ENCODE data around the gene TMEM63C. TPM values are rescaled to one million over a fixed set of nuclear protein-coding genes. Genes with fewer than 3 reads are reported as not detected.

Gene TMEM63C
- total RNA-seq, 1 experiment from 2014 or later: 5.4 TPM

DNA sequence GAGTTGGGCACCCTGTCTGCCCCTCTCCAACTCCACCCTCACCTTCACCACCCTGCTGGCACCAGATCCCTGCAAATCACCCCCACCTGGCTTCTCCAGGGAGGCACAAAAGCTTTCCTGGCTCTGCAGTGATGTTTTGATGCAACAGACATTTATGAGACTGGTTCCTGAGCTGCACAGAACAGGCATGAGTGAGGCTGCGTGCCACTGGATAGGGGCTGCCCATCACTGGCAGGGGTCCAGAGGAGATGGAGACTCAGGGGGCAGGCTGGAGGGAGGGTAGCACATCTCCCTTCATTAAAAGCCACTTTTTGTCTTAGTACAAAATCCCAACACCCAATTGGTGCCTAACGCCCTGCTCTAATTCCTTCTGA, 22.7 kb upstream of the TMEM63C start:
- H3F3A ChIP-seq (ENCODE audit: low read length, unreplicated experiment): no peaks in the 10 kb centered on the region
- H3K4me1 ChIP-seq (ENCODE audit: insufficient read depth, low read length): peaks cover 13% of the 10 kb centered on the region
- peak overlapping the region; percentile 80 for H2AFZ ChIP-seq (ENCODE audit: low read length)
- H3K9me2 ChIP-seq (replicated peaks; ENCODE audit: low read length): no peaks in the 10 kb centered on the region
- H3K9ac ChIP-seq (ENCODE audit: low read length): no peak overlapping the region
- DNase-seq (no peak), ATAC-seq (no peak)
- no TSS peak for BruUV-seq (replicated peaks)
- ChIA-PET CTCF (no interaction called here), POLR2A (ENCODE audit: unreplicated experiment) (no interaction called here)
- H3K4me3 ChIP-seq (ENCODE audit: low read length): no peak overlapping the region
- no peaks in the 10 kb centered on the region for H3K9me3 ChIP-seq (ENCODE audit: low read length)
- H3K36me3 ChIP-seq (ENCODE audit: low read depth, low read length): no peaks in the 10 kb centered on the region
- no peaks in the 10 kb centered on the region for H4K20me1 ChIP-seq (ENCODE audit: low read length)
- intact Hi-C loops (cut with micrococcal nuclease): no loop called here
- H3K4me2 ChIP-seq (ENCODE audit: low read length): no peak overlapping the region
- H3K27me3 ChIP-seq (ENCODE audit: low read length): peaks cover 27% of the 10 kb centered on the region
- no peaks in the 10 kb centered on the region for H3K79me2 ChIP-seq (ENCODE audit: low read length)
- TF ChIP-seq EZH2phosphoT487 (IDR thresholded peaks at IDR 0.05; ENCODE audit: borderline replicate concordance, low read length): no peak
- TF ChIP-seq, protein P1, sequence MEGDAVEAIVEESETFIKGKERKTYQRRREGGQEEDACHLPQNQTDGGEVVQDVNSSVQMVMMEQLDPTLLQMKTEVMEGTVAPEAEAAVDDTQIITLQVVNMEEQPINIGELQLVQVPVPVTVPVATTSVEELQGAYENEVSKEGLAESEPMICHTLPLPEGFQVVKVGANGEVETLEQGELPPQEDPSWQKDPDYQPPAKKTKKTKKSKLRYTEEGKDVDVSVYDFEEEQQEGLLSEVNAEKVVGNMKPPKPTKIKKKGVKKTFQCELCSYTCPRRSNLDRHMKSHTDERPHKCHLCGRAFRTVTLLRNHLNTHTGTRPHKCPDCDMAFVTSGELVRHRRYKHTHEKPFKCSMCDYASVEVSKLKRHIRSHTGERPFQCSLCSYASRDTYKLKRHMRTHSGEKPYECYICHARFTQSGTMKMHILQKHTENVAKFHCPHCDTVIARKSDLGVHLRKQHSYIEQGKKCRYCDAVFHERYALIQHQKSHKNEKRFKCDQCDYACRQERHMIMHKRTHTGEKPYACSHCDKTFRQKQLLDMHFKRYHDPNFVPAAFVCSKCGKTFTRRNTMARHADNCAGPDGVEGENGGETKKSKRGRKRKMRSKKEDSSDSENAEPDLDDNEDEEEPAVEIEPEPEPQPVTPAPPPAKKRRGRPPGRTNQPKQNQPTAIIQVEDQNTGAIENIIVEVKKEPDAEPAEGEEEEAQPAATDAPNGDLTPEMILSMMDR (conservative IDR thresholded peaks at IDR 0.05; ENCODE audit: low read depth, low read length): no peak
- TF ChIP-seq EZH2 (IDR thresholded peaks at IDR 0.05; ENCODE audit: low read length, unreplicated experiment): no peak
- H3K27ac ChIP-seq (ENCODE audit: low read length): no peak overlapping the region

DNA sequence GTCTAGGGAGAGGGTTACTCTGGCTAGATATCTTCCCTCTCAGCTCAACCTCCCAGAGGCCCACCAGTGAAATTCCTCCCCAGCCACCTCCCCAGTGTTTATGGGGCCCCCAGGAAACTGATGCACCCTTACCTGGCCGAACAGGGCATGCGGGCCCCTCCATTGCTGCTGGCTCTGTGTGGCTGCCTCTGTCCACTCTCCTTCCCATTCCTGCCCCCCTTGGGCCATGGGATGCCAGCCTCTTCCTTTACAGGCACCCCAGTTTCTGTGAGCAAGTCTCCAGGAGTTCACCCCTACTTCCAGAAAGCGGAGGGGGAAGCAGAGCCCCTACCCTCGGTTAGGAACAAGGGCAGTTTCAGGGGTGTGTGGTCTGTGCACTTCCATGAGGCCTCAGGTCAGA, 20.6 kb upstream of the TMEM63C start:
- no peak overlapping the region for H2AFZ ChIP-seq (ENCODE audit: low read length)
- ChIA-PET CTCF (no interaction called here), POLR2A (ENCODE audit: unreplicated experiment) (no interaction called here)
- H3K79me2 ChIP-seq (ENCODE audit: low read length): no peaks in the 10 kb centered on the region
- H4K20me1 ChIP-seq (ENCODE audit: low read length): no peaks in the 10 kb centered on the region
- no peak overlapping the region for H3K27ac ChIP-seq (ENCODE audit: low read length)
- BruUV-seq (replicated peaks): no TSS peak
- H3K4me1 ChIP-seq (ENCODE audit: insufficient read depth, low read length): peaks cover 13% of the 10 kb centered on the region
- no peaks in the 10 kb centered on the region for H3K9me3 ChIP-seq (ENCODE audit: low read length)
- H3K4me3 ChIP-seq (ENCODE audit: low read length): no peak overlapping the region
- H3F3A ChIP-seq (ENCODE audit: low read length, unreplicated experiment): no peaks in the 10 kb centered on the region
- H3K27me3 ChIP-seq (ENCODE audit: low read length): peaks cover 23% of the 10 kb centered on the region
- ATAC-seq: no peak
- intact Hi-C loops (cut with micrococcal nuclease): no loop called here
- DNase-seq: no peak
- no peaks in the 10 kb centered on the region for H3K9me2 ChIP-seq (replicated peaks; ENCODE audit: low read length)
- TF ChIP-seq EZH2 (IDR thresholded peaks at IDR 0.05; ENCODE audit: low read length, unreplicated experiment): no peak
- TF ChIP-seq EZH2phosphoT487 (IDR thresholded peaks at IDR 0.05; ENCODE audit: borderline replicate concordance, low read length): no peak
- TF ChIP-seq, protein P1 (conservative IDR thresholded peaks at IDR 0.05; ENCODE audit: low read depth, low read length): no peak
- no peak overlapping the region for H3K4me2 ChIP-seq (ENCODE audit: low read length)
- no peak overlapping the region for H3K9ac ChIP-seq (ENCODE audit: low read length)
- H3K36me3 ChIP-seq (ENCODE audit: low read depth, low read length): no peaks in the 10 kb centered on the region

DNA sequence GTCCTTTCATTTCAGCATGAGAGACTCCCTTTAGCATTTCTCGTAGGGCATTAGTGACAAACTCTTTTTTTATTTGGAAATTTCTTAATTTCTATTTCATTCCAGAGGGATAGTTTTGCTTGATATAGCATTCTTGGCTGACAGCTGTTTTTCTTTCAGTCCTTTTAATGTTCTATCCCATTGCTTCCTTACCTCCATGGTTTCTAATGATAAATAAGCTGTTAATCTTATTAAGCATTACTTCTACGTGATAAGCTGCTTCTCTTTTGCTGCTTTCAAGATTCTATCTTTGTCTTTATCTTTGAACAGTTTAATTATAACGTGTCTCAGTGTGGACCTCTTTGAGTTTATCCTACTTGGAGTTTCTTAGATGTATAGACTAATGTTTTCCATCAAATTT, 11.6 kb upstream of the TMEM63C start:
- Histone ChIP-seq H3K4me2 (ENCODE audit: low read length) (no peak overlapping the region), H3K4me3 (ENCODE audit: low read length) (no peak overlapping the region), H3K9me3 (ENCODE audit: low read length) (peaks cover 17% of the 10 kb centered on the region), H3K9ac (ENCODE audit: low read length) (no peak overlapping the region), H3K4me1 (ENCODE audit: insufficient read depth, low read length) (peaks cover 5% of the 10 kb centered on the region; the same call in 1 of the 2 replicates), H3K9me2 (replicated peaks; ENCODE audit: low read length) (no peaks in the 10 kb centered on the region), H2AFZ (ENCODE audit: low read length) (no peak overlapping the region), H3K27ac (ENCODE audit: low read length) (no peak overlapping the region), H3K79me2 (ENCODE audit: low read length) (no peaks in the 10 kb centered on the region), H3K27me3 (ENCODE audit: low read length) (no peaks in the 10 kb centered on the region), H3F3A (ENCODE audit: low read length, unreplicated experiment) (no peaks in the 10 kb centered on the region), H3K36me3 (ENCODE audit: low read depth, low read length) (no peaks in the 10 kb centered on the region), H4K20me1 (ENCODE audit: low read length) (no peaks in the 10 kb centered on the region)
- no TSS peak for BruUV-seq (replicated peaks)
- intact Hi-C loops (cut with micrococcal nuclease): no loop called here
- POLR2A ChIA-PET (ENCODE audit: unreplicated experiment): no interaction called here
- DNase-seq (no peak), ATAC-seq (no peak)
- CTCF ChIA-PET: no interaction called here
- no peak for TF ChIP-seq EZH2phosphoT487 (IDR thresholded peaks at IDR 0.05; ENCODE audit: borderline replicate concordance, low read length)
- TF ChIP-seq EZH2 (IDR thresholded peaks at IDR 0.05; ENCODE audit: low read length, unreplicated experiment): no peak
- TF ChIP-seq, protein P1 (conservative IDR thresholded peaks at IDR 0.05; ENCODE audit: low read depth, low read length): no peak

Data from PC-3 (cell line).